AG09309 (cell line): ENCODE measurements around the gene TMPRSS11F.
"Not testable (repeated sequence)": the region's sequence is repeated elsewhere in the genome, so short reads cannot be mapped to it uniquely, and the experiment has no call there.

Source experiments
- DNase-seq: peaks from one replicate; pipeline ENCODE4 v3.0.0-alpha.2; 2010; ENCODE audit warnings: low read depth
- H3K4me3 ChIP-seq: 2 replicates; pipeline ENCODE4 v1.5.1; 2011; ENCODE audit warnings: mild to moderate bottlenecking, low read depth, low read length, moderate library complexity; ENCODE audit not compliant: control insufficient read depth
- CTCF ChIP-seq: IDR thresholded peaks from 2 replicates; pipeline ENCODE4 v1.5.1; 2011; ENCODE audit warnings: mild to moderate bottlenecking, low read depth, low read length, inconsistent platforms; ENCODE audit not compliant: insufficient read depth, control insufficient read depth; ENCODE audit errors: missing control alignments

The TMPRSS11F gene

GRCh38 chr4:68129793-68130192 lies at the start of gene TMPRSS11F:
Gene TMPRSS11F (minus strand): TSS chr4:68129869. CDS start chr4:68129820, 49 bp downstream.
- H3K4me3 ChIP-seq, result no peak within 1 kb of the TSS
- no peak for TF ChIP-seq CTCF
- DNase-seq, result no peak

GRCh38 chr4:68176904-68177303 lies 47.2 kb upstream of the TMPRSS11F start:
- no peak for DNase-seq
- H3K4me3 ChIP-seq, result no peak overlapping the region
- TF ChIP-seq CTCF, result no peak

GRCh38 chr4:68176500-68176899 lies 46.8 kb upstream of the TMPRSS11F start:
- TF ChIP-seq CTCF, result no peak
- H3K4me3 ChIP-seq, result no peak overlapping the region
- DNase-seq, result no peak

- TF ChIP-seq CTCF, result peak; percentile 71
- no peak overlapping the region for H3K4me3 ChIP-seq
- peak; percentile 20 for DNase-seq
Observed at GRCh38 chr4:68175562-68176155, 46.0 kb upstream of the TMPRSS11F start.

GRCh38 chr4:68174389-68174788 lies 44.7 kb upstream of the TMPRSS11F start:
- not testable (repeated sequence) for H3K4me3 ChIP-seq

DNA sequence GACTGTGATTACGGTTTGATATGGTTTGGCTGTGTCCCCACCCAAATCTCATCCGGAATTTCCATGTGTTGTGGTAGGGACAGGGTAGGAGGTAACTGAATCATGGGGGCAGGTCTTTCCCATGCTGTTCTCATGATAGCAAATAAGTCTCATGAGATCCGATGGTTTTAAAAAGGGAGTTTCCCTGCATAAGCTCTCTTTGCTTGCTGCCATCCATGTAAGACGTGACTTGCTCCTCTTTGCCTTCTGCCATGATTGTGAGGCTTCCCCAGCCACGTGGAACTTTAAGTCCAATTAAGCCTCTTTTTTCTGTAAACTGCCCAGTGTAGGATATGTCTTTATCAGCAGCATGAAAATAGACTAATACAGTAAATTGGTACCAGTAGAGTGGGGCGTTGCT lies 42.5 kb upstream of the TMPRSS11F start:
- DNase-seq, H3K4me3 ChIP-seq: not testable (repeated sequence)

More at GRCh38 chr4:68174389-68174788, 44.7 kb upstream of the TMPRSS11F start:
- not testable (repeated sequence) for DNase-seq

DNA sequence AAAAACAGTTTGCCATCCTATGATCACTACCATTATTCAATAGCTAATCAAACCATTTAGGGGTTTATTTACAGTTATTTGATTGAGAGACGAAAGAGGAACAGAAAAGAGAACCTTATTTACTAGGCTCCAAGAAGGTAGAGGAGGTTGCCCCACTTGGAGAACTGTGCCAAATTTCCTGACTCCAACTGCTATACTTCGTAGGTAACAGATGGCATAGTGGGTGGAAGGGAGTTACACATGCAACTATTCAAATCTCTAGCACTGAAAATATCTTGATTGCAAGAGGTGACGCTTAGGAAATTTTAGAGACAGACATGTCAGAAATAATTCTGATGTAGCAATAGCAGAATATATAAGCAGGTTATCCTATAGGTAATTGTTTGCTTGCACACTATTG lies 38.0 kb upstream of the TMPRSS11F start:
- TF ChIP-seq CTCF, result no peak
- no peak for DNase-seq
- no peak overlapping the region for H3K4me3 ChIP-seq

DNA sequence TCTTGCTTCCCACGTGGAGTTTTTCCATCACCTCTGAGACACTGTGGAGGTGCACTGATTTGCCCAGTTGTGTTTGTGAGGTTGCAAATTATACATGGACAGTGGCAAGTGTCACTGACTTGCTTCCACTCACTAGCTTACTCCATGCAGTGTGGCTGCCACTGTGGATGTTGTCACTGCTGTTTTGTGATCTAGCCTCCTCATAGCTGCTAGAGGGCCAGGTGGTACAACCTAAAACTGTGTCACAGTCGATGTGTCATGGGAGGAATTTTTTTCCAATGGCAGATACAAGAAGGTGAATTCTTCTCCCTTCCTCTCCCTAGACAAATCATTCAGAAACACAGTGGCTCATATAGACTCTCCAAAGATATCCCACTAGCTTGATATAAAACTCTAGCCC lies 37.5 kb upstream of the TMPRSS11F start:
- no peak for DNase-seq
- no peak overlapping the region for H3K4me3 ChIP-seq
- TF ChIP-seq CTCF, result no peak
